Esophagus mucosa (tissue), 1 donor: ENCODE measurements around the gene PNPLA1. TPM values are rescaled to one million over a fixed set of nuclear protein-coding genes. Genes with fewer than 3 reads are reported as not detected.

Experiments
- ATAC-seq: fragments of 200-7000 bp; cut with Tn5 transposase; one replicate; pipeline ENCODE4 v1.9.1; 2020
- total RNA-seq: library from RNA; stranded (reverse); gene quantifications from one replicate; pipeline ENCODE4 v1.2.4, GENCODE V29; 2023
- donor health status: DM: yes; HTN: yes; CAD: no.

Gene PNPLA1
- total RNA-seq, 1 donor from 2014 or later, result 0.20 TPM

DNA sequence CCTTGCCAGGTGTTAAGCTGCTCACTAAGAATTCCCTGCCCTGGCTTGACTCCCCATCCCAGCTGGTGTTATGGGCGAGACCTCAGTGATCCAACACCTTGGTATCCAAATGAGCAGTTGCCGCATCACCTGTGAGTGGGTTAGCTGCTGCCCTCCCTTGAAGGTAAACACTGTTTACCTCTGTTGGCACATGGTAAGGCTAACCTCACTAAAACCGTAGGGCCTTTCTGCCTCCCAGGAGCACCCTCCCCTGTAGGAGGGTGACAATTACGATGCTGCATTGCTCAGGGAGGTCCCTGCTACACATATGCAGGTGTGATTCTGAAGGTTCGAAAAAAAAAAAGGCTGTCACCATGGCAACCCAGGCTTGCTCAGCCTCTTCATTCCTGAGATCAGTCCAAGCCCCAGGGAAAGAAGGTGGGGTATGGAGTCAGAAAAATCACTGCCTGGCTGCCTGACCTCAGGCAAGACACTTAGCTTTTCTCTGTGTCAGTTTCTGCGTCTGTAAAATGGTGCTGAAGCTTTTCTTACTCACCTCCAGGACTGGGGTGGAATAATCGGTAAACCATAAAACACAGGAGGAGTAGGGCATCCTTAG, 19.5 kb downstream of the PNPLA1 start:
- ATAC-seq, result peak; percentile 32

DNA sequence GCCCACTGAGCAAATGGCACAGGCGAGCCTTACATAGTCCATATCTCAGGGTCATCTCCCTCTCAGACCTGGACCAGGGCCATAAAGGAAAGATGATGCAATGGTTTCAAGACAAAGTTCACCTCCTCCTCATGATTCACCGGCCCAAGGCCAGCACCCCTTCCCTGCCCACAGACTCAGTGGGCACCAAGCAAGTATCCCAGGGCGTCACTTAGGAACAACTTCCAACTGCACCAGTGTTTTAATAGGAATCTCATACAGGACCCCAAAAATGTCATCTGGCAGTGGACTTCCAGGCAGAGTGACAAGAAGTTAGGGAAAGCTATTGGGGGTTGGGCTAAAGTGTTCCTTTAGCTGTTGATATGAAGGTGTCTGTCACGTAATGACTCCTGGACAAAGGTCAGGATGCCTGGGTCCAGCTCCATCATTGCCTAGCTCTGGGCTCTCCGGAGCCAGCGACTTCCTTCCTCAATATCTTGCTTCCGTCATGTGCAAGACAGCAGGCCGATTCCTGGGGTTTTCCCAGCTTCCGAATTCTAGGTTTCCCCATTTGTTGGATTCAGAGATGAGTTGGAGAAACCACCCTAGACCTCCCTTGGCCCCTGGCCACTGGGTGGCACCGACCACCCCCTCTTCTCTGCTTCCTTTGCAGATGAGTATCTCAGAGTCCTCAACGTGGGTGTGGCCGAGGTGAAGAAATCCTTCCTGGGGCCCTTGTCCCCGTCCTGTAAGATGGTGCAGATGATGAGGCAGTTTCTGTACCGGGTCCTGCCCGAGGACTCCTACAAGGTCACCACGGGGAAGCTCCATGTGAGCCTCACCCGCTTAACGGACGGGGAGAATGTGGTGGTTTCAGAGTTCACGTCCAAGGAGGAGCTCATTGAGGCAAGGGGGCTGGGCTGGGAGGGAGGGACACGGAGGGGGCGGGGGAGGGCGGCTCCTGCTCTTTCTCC, 21.1 kb downstream of the PNPLA1 start:
- no peak for ATAC-seq

DNA sequence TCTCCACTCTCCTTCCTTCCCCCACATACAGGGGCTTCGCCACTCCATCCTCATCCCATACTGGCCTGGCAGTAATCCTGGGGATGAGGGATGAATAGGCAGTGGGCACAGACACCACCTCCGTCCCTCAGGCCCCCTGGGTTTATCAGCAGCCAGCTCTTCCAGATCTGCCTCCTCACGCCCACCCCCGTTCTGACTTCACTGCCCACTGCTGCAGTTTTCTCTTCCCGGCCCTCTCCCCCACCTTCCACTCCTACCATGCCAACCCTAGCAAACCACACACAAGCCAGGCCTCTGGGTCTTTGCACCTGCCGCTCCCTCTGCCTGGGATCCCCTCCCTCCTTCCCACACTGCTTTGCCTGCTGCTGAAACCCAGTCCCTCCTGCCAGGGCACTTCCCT, 22.3 kb downstream of the PNPLA1 start:
- no peak for ATAC-seq

DNA sequence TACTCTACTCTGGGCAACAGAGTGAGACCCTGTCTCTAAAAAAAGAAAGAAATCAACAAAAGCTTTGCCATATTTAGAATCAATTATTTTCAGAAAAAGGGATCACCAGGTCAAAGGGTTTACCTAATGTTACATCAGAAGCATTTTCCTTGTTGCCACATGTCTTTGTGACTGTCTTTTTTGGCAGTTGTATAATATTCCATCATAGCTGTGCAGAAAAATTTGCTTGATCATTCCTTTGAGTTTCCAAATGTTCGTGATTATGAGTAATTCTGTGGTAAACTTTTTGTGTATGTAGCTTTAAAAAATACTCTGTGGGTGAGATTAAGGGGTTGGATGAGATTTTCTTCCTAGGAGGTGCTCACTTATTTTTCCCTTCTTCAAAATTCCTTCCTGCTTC, 26.4 kb downstream of the PNPLA1 start:
- no peak for ATAC-seq

GRCh38 chr6:36297051-36297450, 27.2 kb downstream of the PNPLA1 start:
- no peak for ATAC-seq

- ATAC-seq, result no peak
Observed at GRCh38 chr6:36297511-36297910, 27.7 kb downstream of the PNPLA1 start.

- ATAC-seq, result no peak
Observed at GRCh38 chr6:36298027-36298426, 28.2 kb downstream of the PNPLA1 start.

DNA sequence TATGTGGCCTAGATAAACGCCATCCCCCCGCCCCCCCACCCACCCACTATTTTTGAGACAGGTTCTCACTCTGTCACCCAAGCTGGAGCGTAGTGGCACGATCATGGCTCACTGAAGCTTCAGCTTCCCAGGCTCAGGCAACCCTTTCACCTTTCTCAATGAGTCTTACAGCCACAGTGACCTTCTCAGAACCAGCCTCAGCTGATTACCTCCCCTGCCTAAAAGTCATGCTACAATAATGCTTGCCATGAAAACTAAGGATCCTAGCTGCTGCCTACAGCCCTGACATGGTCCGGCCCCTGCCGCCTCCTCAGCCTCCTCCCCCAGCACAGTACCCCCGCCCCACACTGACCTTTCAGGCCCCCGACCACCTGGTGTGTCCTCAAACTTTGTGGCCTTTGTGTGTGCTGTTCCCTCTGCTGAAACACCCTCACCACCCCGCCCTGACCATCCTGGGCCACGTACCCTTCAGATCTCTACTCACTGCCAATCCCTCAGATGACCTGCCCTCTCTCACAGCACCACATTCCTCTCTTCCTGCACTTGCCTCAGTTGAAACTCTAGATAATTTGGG, 31.3 kb downstream of the PNPLA1 start:
- no peak for ATAC-seq

DNA sequence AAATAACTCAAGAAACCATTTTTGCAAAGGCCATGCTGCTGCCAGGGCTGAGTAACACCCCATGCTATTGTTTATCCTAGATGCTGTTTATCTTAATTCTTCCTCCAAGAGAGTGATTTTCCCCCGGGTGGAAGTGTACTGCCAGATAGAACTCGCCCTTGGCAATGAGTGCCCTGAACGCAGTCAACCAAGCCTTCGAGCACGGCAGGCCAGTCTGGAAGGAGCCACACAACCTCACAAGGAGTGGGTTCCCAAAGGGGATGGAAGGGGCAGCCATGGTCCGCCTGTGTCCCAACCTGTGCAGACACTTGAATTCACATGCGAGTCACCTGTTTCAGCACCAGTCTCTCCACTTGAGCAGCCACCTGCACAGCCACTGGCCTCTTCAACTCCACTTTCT, 31.9 kb downstream of the PNPLA1 start:
- no peak for ATAC-seq

GRCh38 chr6:36302227-36302976, 32.5 kb downstream of the PNPLA1 start:
- peak; percentile 90 for ATAC-seq

DNA sequence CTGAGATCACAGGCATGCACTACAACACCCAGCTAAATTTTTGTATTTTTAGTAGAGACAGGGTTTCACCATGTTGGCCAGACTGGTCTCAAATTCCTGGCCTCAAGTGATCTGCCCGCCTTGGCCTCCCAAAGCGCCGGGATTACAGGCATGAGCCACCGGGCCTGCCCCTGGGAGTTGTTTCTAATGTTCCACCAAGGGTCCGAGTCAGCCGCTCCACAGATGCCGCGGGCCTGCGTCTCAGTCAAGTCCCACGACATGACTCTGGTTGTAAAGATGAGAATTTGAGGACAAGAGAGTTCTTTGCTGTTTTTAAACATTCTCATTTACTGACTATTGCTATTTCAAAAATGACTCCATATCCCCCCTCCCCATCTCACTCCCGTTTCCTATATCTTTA, 36.0 kb downstream of the PNPLA1 start:
- ATAC-seq, result no peak

DNA sequence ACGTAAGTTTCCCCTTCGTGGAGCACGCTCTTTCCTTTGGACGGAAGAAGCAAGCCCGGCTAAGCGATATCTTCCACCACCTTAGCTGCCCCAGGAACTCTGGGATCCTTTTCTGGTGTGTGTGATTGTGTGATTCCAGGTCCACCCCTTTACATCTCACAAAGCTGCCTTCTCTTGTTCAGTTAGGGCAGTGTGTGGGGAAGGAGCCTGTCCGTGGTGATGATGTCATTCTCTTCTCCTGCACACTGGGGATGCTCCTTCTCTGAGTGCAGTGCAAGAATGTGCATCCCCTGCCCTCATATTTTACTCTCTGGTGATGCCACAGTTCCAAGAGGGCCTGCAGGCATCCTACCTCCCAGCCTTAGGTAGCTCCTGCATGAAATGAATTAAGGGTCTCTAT, 36.5 kb downstream of the PNPLA1 start:
- no peak for ATAC-seq

DNA sequence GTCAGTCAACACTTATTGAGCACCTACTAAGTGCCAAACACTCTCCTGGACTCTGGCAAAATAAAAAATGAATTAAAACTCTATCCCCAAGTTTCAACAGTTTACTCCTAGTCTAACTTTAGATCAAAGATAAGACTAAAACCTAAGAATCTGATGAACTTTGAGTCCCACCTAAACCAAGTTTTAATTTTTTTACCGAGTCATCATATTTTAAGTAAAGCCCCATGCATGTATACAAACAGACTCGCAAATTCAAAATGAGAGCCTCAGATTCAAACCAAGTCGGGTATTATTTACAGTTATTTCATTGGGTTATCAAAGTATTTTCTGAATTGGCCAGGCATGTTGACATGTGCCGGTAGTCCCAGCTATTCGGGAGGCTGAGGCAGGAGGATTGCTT, 38.7 kb downstream of the PNPLA1 start:
- ATAC-seq, result no peak

- no peak for ATAC-seq
Observed at GRCh38 chr6:36309203-36309602, 39.3 kb downstream of the PNPLA1 start.

DNA sequence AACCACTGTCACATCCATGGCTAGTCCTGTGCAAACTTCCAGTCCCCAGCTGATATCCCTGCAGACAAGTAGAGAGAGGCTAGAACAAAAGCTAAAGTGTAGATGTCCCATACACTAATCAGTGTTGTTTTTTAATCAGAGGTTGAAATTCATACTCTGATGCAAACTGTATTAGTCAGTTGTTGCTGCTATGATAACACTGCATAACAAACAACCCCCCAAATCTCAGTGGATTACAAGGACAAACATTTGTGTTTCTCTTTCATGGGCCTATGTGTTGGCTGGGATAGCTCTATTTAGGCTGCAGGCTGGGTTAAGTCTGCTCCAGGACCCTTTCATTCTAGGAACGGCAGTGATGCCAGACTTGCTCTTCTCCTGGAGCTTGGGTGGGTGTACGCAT, 40.0 kb downstream of the PNPLA1 start:
- ATAC-seq, result no peak

DNA sequence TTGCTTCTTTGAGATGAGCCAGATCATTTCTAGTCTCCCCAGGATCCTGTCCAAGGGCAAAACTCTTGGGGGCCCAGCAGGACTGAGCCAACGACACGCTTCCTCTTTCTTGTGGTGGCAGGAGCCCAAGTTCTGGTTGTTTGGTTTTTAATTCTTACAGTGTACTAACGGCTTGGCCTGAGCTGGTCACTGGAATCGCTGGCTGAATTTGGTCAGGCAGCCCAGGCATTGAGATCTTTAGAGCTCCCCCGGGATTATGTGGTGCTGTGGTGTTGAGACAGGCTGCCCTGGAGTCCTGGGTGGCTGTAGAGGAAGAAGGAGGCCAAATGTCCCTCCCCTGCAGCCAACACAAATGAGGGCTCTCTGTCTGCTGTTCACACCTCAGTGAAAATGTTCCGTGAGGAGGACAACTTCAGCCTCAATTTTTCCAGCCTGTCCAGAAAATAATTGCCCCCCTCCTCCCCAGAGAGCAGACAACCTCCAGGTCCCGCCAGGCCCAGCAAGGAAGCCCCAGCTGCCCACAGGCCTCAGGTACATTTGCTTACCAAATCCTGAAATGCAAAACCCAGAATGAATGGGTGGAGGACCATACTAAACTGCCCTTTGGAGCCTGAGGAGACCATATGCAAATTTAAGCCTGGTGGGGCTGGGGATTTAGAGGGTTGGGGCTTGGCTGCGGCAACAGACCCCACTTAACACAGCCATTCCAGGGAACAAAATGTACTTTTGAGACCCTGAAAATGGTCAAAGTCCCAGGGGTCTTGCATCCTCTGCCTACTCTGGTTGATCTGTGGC, 43.2 kb downstream of the PNPLA1 start:
- ATAC-seq, result no peak

GRCh38 chr6:36313649-36313936, 43.7 kb downstream of the PNPLA1 start:
- no peak for ATAC-seq

DNA sequence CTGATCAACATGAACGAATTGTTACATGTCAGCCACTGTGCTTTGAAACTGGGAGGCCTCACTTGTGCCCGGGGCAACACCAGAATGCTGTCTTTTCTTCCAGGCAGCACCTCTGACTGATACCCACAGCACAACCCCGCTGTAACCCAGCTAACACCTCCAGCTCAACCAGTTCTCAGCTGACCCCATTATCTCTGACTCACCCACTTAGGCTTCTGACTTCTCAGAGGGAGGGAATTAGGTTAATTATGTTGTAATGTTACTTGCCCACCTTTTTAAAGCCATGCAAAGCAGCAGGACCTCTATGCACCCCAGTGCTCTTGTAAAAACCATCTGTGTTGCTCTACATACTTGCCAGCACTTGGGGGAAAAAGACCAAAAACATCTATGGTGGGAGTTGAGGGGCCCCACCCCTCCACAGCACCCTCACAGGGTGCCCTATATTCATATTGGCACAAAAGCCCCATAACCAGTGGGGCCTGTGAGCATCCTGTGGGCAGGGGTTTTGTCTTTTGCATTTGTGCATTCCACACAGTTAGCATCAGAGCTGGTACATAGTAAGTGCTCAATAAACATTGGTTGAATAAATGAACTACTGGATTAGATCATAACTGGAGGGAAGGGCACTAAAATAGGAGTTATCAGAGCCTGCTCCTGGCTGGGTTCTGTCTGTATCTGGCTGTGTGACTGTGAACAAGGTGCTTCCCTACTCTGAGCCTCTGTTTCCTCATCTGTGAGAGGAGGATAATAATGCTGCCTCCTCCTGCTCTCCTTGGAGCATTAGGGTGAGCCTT, 44.6 kb downstream of the PNPLA1 start:
- peak; percentile 96 for ATAC-seq

- ATAC-seq, result no peak
Observed at GRCh38 chr6:36315921-36316320, 46.1 kb downstream of the PNPLA1 start.

GRCh38 chr6:36317623-36318022, 47.8 kb downstream of the PNPLA1 start:
- ATAC-seq, result no peak

GRCh38 chr6:36318690-36319435, 49.0 kb downstream of the PNPLA1 start:
- ATAC-seq, result no peak
